GM10266 (cell line): ENCODE measurements around the gene HK1.

ENCODE experiments used
- DNase-seq: peaks from one replicate; pipeline ENCODE4 v3.0.0; 2012; ENCODE audit errors: extremely low spot score
- TF ChIP-seq, protein P1 (sequence below): IDR thresholded peaks from 2 replicates; pipeline ENCODE4 v1.5.1; 2012; ENCODE audit warnings: mild to moderate bottlenecking, low read depth; ENCODE audit not compliant: control insufficient read depth, insufficient read depth; ENCODE audit errors: missing control alignments

Gene HK1

DNA sequence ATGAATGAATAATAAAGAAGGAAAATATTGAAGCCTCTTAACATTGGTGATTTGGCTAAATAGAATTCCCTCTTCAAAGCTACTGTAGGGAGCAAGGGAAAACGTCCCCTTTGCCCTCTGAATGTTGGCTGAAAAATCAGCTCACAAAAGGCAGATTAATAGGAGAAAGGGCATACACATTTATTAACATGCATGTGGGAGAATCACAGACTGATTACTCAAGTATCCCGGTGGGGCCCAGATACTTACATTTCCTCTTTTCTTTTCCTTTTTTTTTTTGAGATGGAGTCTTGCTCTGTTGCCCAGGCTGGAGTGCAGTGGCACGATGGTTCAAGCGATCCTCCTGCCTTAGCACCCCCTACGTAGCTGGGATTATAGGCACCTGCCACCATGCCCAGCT is 68.5 kb downstream of the HK1 start:
- TF ChIP-seq, protein P1, sequence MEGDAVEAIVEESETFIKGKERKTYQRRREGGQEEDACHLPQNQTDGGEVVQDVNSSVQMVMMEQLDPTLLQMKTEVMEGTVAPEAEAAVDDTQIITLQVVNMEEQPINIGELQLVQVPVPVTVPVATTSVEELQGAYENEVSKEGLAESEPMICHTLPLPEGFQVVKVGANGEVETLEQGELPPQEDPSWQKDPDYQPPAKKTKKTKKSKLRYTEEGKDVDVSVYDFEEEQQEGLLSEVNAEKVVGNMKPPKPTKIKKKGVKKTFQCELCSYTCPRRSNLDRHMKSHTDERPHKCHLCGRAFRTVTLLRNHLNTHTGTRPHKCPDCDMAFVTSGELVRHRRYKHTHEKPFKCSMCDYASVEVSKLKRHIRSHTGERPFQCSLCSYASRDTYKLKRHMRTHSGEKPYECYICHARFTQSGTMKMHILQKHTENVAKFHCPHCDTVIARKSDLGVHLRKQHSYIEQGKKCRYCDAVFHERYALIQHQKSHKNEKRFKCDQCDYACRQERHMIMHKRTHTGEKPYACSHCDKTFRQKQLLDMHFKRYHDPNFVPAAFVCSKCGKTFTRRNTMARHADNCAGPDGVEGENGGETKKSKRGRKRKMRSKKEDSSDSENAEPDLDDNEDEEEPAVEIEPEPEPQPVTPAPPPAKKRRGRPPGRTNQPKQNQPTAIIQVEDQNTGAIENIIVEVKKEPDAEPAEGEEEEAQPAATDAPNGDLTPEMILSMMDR = no peak
- DNase-seq = no peak

DNA sequence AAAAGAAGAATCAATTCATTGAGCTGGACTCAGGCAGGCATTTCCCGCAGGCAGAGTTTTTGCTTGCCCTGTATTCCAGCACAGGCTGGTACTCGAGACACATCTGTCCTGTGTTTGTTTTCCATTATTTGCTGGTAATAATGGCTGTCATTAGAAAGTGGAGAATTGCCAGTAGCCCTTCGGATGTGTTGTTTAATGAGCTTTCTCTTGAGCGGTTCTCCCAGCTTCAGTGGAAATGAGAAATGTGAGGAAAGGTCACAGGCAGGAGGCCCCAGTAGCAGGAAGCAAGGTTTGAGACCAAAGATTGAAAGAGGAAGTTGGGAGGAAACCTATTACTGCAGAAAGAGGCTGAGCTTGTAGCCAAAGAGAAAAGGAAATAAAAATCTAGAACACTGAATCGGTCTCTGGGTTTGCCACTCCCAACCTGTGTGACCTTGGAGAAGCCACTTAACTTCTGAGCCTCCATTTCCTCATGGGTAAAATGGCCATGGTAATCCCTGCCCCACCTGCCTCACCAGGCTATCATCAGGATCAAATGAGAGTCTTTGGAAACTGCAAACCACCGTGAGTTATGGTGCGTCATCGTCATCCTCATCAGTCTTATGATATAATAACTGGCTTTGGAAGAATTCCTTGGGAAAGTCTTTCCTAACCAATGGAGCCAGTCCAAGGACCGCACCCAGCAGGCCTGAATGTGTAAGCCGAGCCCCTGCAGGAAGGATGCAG is 70.7 kb downstream of the HK1 start:
- TF ChIP-seq, protein P1 = no peak
- no peak for DNase-seq

DNA sequence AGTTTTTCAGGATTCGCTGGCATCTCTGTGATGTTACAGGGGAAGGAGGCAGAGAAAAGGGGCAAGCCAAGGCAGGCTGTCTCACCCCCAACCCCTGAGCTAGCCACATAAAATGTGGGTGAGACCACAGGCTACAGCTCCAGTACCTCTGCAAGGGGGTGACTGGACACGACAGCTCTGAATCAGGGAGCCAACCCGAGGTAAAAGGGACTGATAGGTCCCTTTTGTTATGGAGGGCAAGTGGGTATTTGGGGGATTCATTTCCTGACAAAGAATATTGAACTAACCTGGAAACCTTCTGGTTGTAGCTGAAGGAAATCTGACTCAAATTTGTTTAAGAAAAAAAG is 71.2 kb downstream of the HK1 start:
- TF ChIP-seq, protein P1 = no peak
- no peak for DNase-seq

DNA sequence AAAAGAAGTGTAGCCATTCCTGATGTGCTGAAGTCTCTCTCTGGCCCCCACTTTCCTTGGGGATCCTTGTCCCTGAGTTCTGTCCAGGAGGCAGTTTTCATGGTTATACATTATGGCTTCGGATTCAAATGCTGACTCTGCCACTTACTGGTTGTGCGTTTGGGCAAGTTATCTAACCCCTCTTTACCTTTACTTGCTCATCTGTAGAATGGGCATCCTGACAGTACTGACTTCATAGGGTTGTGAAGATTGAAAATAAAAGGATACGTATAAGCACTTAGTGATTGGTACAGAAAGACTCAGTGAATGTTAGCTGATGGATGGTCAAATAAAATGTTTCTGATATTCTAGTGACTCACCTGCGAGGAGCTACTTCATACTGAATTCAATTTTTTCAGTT is 73.3 kb downstream of the HK1 start:
- TF ChIP-seq, protein P1 = no peak
- no peak for DNase-seq

DNA sequence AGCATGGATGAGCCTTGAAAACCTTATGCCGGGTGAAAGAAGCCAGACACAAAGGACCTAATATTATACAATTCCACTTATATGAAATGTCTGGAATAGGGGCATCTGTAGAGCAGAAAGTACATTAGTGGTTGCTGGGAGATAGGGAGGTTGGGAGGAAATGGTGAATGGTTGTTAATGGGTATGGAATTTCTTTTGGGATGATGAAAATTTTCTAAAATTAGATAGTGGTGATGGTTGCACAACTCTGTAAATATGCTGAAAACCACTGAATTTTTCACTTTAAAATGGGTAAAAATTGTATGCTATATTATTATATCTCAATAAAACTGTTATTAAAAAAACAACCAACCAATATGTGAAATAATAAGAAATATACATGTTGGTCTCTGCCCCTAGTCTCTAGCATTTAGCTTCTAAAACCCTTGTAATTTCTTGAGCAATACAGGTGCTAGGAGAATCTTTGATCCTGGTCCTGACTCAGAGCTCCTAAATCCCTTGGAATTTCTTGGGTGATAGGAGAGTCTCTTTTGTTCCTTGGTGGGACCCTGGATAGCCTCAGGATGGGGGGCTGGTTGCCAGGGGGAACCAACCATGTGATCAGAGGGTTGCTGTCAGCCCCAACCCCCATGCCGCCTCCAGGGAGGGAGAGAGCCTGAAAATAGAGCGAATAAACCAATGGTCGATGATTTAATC is 74.4 kb downstream of the HK1 start:
- no peak for DNase-seq
- TF ChIP-seq, protein P1 = no peak

DNA sequence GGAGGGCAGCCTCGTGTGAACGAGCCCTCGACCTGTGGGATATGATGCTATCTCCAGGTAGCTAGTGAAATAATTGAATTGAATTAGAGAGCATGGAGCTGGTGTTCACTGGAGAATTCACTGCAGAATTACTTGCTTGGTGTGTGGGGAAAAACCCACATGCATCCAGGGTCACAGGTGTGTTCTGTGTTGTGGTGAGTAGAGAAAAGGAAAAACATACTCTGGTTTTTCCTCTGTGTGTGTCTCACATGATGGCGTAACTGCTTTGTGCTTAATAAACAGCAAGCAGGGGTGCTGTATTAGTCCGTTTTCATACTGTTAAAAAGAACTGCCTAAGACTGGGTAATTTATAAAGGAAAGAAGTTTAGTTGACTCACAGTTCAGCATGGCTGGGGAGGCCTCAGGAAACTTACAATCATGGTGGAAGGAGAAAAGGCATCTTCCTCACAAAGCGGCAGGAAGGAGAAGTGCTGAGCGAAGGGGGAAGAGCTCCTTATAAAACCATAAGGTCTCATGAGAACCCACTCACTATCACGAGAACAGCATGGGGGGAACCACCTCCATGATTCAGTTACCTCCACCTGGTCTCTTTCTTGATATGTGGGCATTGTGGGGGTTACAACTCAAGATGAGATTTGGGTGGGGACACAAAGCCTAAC is 75.8 kb downstream of the HK1 start:
- TF ChIP-seq, protein P1 = no peak
- no peak for DNase-seq

DNA sequence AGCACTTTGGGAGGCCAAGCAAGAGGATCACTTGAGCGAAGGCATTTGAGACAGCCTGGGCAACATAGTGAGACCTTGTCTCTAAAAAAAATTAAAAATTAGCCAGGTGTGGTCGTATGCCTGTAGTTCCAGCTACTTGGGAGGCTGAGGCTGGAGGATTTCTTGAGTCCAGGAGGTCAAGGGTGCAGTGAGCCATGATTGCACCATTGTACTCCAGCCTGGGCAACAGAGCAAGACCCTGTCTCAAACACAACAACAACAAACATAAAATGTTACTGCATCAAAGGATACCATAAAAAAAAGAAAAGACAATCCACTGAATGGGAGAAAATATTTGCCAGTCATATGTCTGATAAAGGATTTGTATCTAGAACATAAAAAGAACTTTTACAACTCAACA is 77.9 kb downstream of the HK1 start:
- TF ChIP-seq, protein P1 = no peak
- DNase-seq = no peak
